ENCODE data around the gene PLPP3. TPM values are rescaled to one million over a fixed set of nuclear protein-coding genes. Genes with fewer than 3 reads are reported as not detected.
A peak's percentile ranks its signal among the peaks of the same experiment; 100 is the strongest.

Gene PLPP3
- polyA plus RNA-seq, 1 of the 3 experiments (the other 2 are of a cell fraction) = 32.2 TPM

GRCh38 chr1:56626546-56626945 is 47.2 kb upstream of the PLPP3 start:
- Histone ChIP-seq H3K4me2 (0 out of 2 replicates have a peak overlapping the region, but pooled peaks have one; percentile 21), H3K4me1 (ENCODE audit: control insufficient read depth in 1 of 2, insufficient read depth in 2 of 2, low read depth in 1 of 2, low read length in 1 of 2) (peaks cover 0 to 5% of the 10 kb centered on the region in 2 experiments; a peak in 1 of 4 replicates), H3K79me2 (ENCODE audit: insufficient read depth) (no peaks in the 10 kb centered on the region), H3F3A (replicated peaks; ENCODE audit: insufficient read depth) (peaks cover 16% of the 10 kb centered on the region), H3K36me3 (replicated peaks in 1 of 2; ENCODE audit: control insufficient read depth in 1 of 2, insufficient read depth in 2 of 2, low read length in 1 of 2) (no peaks in the 10 kb centered on the region), H3K27me3 (ENCODE audit: insufficient read depth) (no peaks in the 10 kb centered on the region), H4K20me1 (ENCODE audit: insufficient read depth) (no peaks in the 10 kb centered on the region), H3K27ac (ENCODE audit: low read depth in 2 of 2, low read length in 1 of 2) (peak overlapping the region in 1 of 2 experiments; percentile 40; a peak in 2 of 4 replicates), H3K9ac (no peak overlapping the region), H3K9me3 (no peaks in the 10 kb centered on the region), H3K9me2 (no peaks in the 10 kb centered on the region), H3K4me3 (ENCODE audit: low read depth in 2 of 2, low read length in 1 of 2) (no peak overlapping the region), H2AFZ (ENCODE audit: low read depth) (0 out of 2 replicates have a peak overlapping the region, but pooled peaks have one; percentile 32)
- ChIA-PET CTCF (interaction anchor here (1.1 kb wide), 1 partner anchor 41 kb away, joined by 4 read pairs; no protein-coding TSS in a partner anchor), POLR2A (no interaction called here)
- no peak for DNase-seq
- TF ChIP-seq FOSL2 (IDR thresholded peaks at IDR 0.05; ENCODE audit: borderline replicate concordance, low read depth) (peak; percentile 10; the same call in 1 of the 2 replicates), REST (IDR thresholded peaks at IDR 0.05; ENCODE audit: low read depth, low read length) (no peak), ELF1 (IDR thresholded peaks at IDR 0.05) (no peak), JUND (IDR thresholded peaks at IDR 0.05) (0 out of 2 replicates have a peak, but pooled peaks have one; percentile 14)

- no peak for TF ChIP-seq GATA2 (CRISPR knock-in tag; IDR thresholded peaks at IDR 0.05)
- TF ChIP-seq TCF12 (IDR thresholded peaks at IDR 0.05) = no peak
- no peak for TF ChIP-seq MAX (IDR thresholded peaks at IDR 0.05; ENCODE audit: low read depth)
- no peak for TF ChIP-seq SIN3A (IDR thresholded peaks at IDR 0.05; ENCODE audit: borderline replicate concordance, low read depth, low read length)
- no peak for TF ChIP-seq CHD2 (IDR thresholded peaks at IDR 0.05; ENCODE audit: low read length, partially characterized antibody)
- no peak for TF ChIP-seq ELF1 (IDR thresholded peaks at IDR 0.05)
- TF ChIP-seq REST (IDR thresholded peaks at IDR 0.05; ENCODE audit: low read depth, low read length) = no peak
- no peak for TF ChIP-seq ZBTB33 (IDR thresholded peaks at IDR 0.05; ENCODE audit: borderline replicate concordance, low read depth)
- TF ChIP-seq NRF1 (IDR thresholded peaks at IDR 0.05; ENCODE audit: low read depth, low read length) = no peak
- no peak for TF ChIP-seq RXRA (IDR thresholded peaks at IDR 0.05; ENCODE audit: borderline replicate concordance, low read depth)
- no peak for TF ChIP-seq RCOR1 (IDR thresholded peaks at IDR 0.05; ENCODE audit: low read length)
- no peak for TF ChIP-seq TAF1 (IDR thresholded peaks at IDR 0.05; ENCODE audit: borderline replicate concordance, low read depth, low read length)
- TF ChIP-seq MXI1 (IDR thresholded peaks at IDR 0.05; ENCODE audit: low read depth, low read length) = no peak
- no peak for TF ChIP-seq EP300 (IDR thresholded peaks at IDR 0.05; ENCODE audit: borderline replicate concordance in 1 of 2, low read depth in 1 of 2, low read length in 1 of 2)
- no peak for TF ChIP-seq FOXJ3 (CRISPR knock-in tag; IDR thresholded peaks at IDR 0.05)
- WGBS (ENCODE audit: low lambda C conversion rate) = 88% methylated on average over 5 of the region's 5 CpGs
- H3K36me3 ChIP-seq (replicated peaks in 1 of 2; ENCODE audit: control insufficient read depth in 1 of 2, insufficient read depth in 2 of 2, low read length in 1 of 2) = no peaks in the 10 kb centered on the region
- no peak for DNase-seq
- peaks cover 0 to 5% of the 10 kb centered on the region in 2 experiments; a peak in 1 of 4 replicates for H3K4me1 ChIP-seq (ENCODE audit: control insufficient read depth in 1 of 2, insufficient read depth in 2 of 2, low read depth in 1 of 2, low read length in 1 of 2)
- ChIA-PET POLR2A (no interaction called here), CTCF (interaction anchor here (1.1 kb wide), 1 partner anchor 41 kb away, joined by 4 read pairs; no protein-coding TSS in a partner anchor)
- H3F3A ChIP-seq (replicated peaks; ENCODE audit: insufficient read depth) = peaks cover 16% of the 10 kb centered on the region
- H3K27ac ChIP-seq (ENCODE audit: low read depth in 2 of 2, low read length in 1 of 2) = no peak overlapping the region
- H3K9me2 ChIP-seq = no peaks in the 10 kb centered on the region
- no peak overlapping the region for H2AFZ ChIP-seq (ENCODE audit: low read depth)
- no peak overlapping the region for H3K4me2 ChIP-seq
- H3K9ac ChIP-seq = no peak overlapping the region
- H4K20me1 ChIP-seq (ENCODE audit: insufficient read depth) = no peaks in the 10 kb centered on the region
- H3K4me3 ChIP-seq (ENCODE audit: low read depth in 2 of 2, low read length in 1 of 2) = no peak overlapping the region
- H3K9me3 ChIP-seq = no peaks in the 10 kb centered on the region
- H3K79me2 ChIP-seq (ENCODE audit: insufficient read depth) = no peaks in the 10 kb centered on the region
- no peaks in the 10 kb centered on the region for H3K27me3 ChIP-seq (ENCODE audit: insufficient read depth)
These were observed 46.6 kb upstream of the PLPP3 start for GRCh38 chr1:56625819-56626440.

Measured in SK-N-SH (cell line).